ENCODE measurements around the gene KRT86. TPM values are rescaled to one million over a fixed set of nuclear protein-coding genes. Genes with fewer than 3 reads are reported as not detected.
"Not testable (repeated sequence)": the region's sequence is repeated elsewhere in the genome, so short reads cannot be mapped to it uniquely, and the experiment has no call there.

The KRT86 gene
- total RNA-seq, 1 donor, result 0.21 TPM

DNA sequence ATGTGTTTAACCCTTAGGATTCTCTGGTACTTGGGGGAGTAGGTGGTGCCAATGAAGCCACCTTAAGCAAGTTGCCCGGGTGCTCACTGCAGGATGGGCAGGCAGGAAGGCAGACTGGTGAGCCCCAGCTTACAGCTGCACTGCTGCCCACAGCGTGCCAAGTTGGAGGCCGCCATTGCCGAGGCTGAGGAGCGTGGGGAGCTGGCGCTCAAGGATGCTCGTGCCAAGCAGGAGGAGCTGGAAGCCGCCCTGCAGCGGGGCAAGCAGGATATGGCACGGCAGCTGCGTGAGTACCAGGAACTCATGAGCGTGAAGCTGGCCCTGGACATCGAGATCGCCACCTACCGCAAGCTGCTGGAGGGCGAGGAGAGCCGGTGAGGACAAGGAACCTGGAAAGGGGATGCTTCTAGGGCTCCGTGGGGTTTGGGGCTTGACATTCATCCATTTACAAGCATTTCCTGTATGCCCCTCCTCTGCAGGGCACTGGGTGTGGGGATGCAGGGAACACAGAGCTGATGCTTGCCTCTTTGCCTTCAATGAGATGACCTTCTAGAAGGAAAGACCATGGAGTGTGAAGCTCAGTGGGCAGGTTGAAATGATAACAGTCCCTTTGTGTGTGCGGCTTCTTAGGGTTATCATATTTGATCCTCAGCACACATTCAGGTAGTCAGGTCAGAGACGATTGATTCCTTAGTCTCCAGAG lies 29.0 kb upstream of the KRT86 start:
- H3K9me3 ChIP-seq (ENCODE audit: low read depth, low read length), result no peaks in the 10 kb centered on the region
- H3K4me3 ChIP-seq (ENCODE audit: low read length), result no peak overlapping the region
- peaks cover 20% of the 10 kb centered on the region for H3K4me1 ChIP-seq (ENCODE audit: insufficient read depth, low read length)
- H3K27me3 ChIP-seq (ENCODE audit: insufficient read depth, low read length), result peaks cover 12% of the 10 kb centered on the region

GRCh38 chr12:52245962-52246569 lies 28.4 kb upstream of the KRT86 start:
- Histone ChIP-seq H3K4me1 (ENCODE audit: insufficient read depth, low read length) (peaks cover 20% of the 10 kb centered on the region), H3K9me3 (ENCODE audit: low read depth, low read length) (no peaks in the 10 kb centered on the region), H3K27me3 (ENCODE audit: insufficient read depth, low read length) (peaks cover 16% of the 10 kb centered on the region), H3K4me3 (ENCODE audit: low read length) (no peak overlapping the region)

- Histone ChIP-seq H3K4me3 (ENCODE audit: low read length) (no peak overlapping the region), H3K9me3 (ENCODE audit: low read depth, low read length) (no peaks in the 10 kb centered on the region), H3K27me3 (ENCODE audit: insufficient read depth, low read length) (peaks cover 23% of the 10 kb centered on the region), H3K4me1 (ENCODE audit: insufficient read depth, low read length) (peaks cover 23% of the 10 kb centered on the region)
Measured at GRCh38 chr12:52246720-52247621, 27.5 kb upstream of the KRT86 start.

GRCh38 chr12:52247622-52248540 lies 26.6 kb upstream of the KRT86 start:
- Histone ChIP-seq H3K27me3 (ENCODE audit: insufficient read depth, low read length) (peaks cover 23% of the 10 kb centered on the region), H3K4me1 (ENCODE audit: insufficient read depth, low read length) (peaks cover 22% of the 10 kb centered on the region), H3K9me3 (ENCODE audit: low read depth, low read length) (no peaks in the 10 kb centered on the region), H3K4me3 (ENCODE audit: low read length) (no peak overlapping the region)

DNA sequence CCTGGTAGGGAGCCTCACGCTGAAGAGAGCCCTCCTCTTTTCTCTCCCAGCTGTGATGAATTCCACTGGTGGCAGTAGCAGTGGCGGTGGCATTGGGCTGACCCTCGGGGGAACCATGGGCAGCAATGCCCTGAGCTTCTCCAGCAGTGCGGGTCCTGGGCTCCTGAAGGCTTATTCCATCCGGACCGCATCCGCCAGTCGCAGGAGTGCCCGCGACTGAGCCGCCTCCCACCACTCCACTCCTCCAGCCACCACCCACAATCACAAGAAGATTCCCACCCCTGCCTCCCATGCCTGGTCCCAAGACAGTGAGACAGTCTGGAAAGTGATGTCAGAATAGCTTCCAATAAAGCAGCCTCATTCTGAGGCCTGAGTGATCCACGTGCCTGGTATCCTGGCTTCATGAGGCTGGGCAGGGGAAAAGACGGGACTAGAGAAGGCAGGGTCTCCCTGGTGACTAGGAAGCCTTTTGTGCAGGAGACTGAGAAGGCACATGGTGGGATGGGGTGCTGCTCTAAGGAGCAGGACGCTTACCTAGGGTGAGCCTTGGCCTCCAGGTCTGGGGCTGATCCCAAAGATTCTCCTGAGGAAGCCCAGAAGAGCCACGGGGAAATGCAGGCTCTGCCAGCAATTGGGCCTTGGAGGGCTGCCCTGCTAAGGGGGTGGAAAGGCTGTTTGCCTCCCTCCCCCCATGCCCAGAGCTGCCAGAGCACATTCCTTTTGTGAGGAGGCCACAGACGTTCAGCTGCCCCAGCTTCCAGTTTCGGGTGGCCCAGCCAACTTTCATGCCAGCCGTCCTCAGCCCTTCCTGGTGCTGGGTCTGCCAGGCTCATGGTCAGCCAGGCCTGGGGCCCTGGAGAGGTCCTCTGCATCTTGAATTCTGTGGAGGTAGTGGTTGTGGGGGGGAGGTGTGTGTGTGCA lies 25.6 kb upstream of the KRT86 start:
- peaks cover 23% of the 10 kb centered on the region for H3K27me3 ChIP-seq (ENCODE audit: insufficient read depth, low read length)
- peaks cover 13% of the 10 kb centered on the region for H3K4me1 ChIP-seq (ENCODE audit: insufficient read depth, low read length)
- H3K9me3 ChIP-seq (ENCODE audit: low read depth, low read length), result no peaks in the 10 kb centered on the region
- H3K4me3 ChIP-seq (ENCODE audit: low read length), result no peak overlapping the region

GRCh38 chr12:52249511-52250047 lies 24.9 kb upstream of the KRT86 start:
- Histone ChIP-seq H3K4me1 (ENCODE audit: insufficient read depth, low read length) (peaks cover 5% of the 10 kb centered on the region), H3K9me3 (ENCODE audit: low read depth, low read length) (no peaks in the 10 kb centered on the region), H3K27me3 (ENCODE audit: insufficient read depth, low read length) (peaks cover 23% of the 10 kb centered on the region), H3K4me3 (ENCODE audit: low read length) (no peak overlapping the region)

GRCh38 chr12:52250048-52250990 lies 24.1 kb upstream of the KRT86 start:
- Histone ChIP-seq H3K4me3 (ENCODE audit: low read length) (no peak overlapping the region), H3K9me3 (ENCODE audit: low read depth, low read length) (no peaks in the 10 kb centered on the region), H3K4me1 (ENCODE audit: insufficient read depth, low read length) (peaks cover 3% of the 10 kb centered on the region), H3K27me3 (ENCODE audit: insufficient read depth, low read length) (peaks cover 28% of the 10 kb centered on the region)

- Histone ChIP-seq H3K9me3 (ENCODE audit: low read depth, low read length) (no peaks in the 10 kb centered on the region), H3K4me1 (ENCODE audit: insufficient read depth, low read length) (peaks cover 3% of the 10 kb centered on the region), H3K27me3 (ENCODE audit: insufficient read depth, low read length) (peaks cover 36% of the 10 kb centered on the region), H3K4me3 (ENCODE audit: low read length) (no peak overlapping the region)
Measured at GRCh38 chr12:52251367-52252051, 22.9 kb upstream of the KRT86 start.

DNA sequence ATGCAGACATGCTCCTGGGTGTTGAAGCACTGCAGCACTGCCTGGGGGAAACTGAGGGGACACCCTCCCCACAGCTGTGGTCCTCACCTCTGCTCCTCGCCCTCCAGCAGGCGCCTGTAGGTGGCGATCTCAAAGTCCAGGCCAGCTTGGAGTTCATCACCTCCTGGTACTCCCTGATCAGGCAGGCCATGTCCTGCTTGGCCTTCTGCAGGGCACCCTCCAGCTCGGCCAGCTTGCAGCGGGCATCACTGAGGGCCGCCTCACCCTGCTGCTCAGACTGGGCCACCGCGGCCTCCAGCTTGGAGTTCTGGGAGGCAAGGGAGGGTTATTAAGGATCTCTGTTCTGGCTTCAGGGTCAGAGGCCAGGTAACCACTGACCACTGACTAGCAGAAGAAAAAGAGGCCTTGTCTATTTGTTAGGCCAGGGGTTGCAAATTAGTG lies 22.2 kb upstream of the KRT86 start:
- peaks cover 43% of the 10 kb centered on the region for H3K27me3 ChIP-seq (ENCODE audit: insufficient read depth, low read length)
- H3K4me1 ChIP-seq (ENCODE audit: insufficient read depth, low read length); H3K9me3 ChIP-seq (ENCODE audit: low read depth, low read length); H3K4me3 ChIP-seq (ENCODE audit: low read length): not testable (repeated sequence)

DNA sequence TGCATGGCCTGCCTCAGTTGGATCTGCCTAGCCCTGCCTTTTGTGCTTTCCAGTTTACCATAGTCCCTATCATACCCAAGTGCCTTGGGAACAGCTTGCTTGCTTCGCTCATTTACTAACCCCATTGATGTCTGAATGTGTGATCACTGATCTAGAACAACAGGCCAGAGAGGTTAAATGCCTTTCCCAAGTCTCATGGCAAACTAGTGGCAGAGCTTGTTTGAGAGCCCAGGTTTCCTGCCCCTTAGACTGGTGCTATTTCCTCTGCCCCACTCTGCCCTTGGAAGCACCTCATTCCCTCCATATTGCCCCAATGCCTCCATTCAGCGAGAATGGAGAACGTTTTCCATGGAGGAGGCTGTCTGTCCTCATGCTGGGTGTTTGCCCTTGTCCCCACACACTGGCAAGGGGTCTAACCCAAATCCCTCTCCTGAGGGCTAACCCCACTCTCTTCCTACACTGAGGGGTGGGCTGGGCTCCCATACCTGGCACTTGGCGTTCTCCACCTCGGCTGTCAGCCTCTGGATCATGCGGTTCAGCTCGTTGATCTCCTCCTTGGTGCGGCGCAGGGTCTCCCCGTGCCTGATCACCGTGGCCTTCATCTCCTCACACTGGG lies 21.6 kb upstream of the KRT86 start:
- Histone ChIP-seq H3K4me1 (ENCODE audit: insufficient read depth, low read length) (peaks cover 3% of the 10 kb centered on the region), H3K9me3 (ENCODE audit: low read depth, low read length) (no peaks in the 10 kb centered on the region), H3K4me3 (ENCODE audit: low read length) (no peak overlapping the region), H3K27me3 (ENCODE audit: insufficient read depth, low read length) (peaks cover 50% of the 10 kb centered on the region)

DNA sequence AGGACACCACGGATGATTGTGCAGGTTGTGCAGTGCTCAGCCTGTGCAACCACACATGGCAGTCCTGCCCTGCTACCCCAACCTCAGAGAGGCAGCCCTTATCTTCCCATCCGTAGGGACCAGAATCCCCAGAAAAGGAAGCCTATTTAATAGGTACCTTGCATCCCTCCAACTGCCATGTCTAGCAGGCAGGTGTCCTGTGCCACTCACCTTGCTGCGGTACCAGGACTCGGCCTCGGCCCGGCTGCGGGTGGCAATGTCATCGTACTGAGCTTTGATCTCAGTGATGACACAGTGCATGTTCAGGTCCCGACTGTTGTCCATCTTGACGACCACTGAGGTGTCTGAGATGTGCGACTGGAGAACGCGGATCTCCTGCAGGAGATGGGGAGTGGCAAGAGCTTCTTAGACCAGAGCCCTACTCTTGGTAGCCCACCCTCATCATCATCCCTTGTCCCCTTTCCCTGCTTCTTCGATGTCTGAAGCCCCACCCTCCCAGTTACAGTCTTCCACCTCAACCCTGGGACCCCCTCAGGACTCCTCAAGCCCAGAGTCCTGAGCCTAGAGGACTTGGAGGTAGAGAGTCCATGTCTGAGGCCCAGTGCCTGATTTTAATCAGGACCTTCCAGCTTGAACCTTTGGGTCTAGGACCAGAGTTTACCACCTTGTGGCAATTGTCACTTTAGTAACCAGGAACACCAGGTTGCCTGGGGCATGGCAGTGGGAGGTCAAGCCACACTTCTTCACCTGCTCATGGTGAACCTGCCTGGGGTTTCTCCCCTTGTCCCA lies 20.9 kb upstream of the KRT86 start:
- Histone ChIP-seq H3K4me3 (ENCODE audit: low read length) (no peak overlapping the region), H3K9me3 (ENCODE audit: low read depth, low read length) (no peaks in the 10 kb centered on the region), H3K4me1 (ENCODE audit: insufficient read depth, low read length) (peaks cover 3% of the 10 kb centered on the region), H3K27me3 (ENCODE audit: insufficient read depth, low read length) (peaks cover 54% of the 10 kb centered on the region)
